ENCODE data around the gene ZNF605.

GRCh38 chr12:132921685-132922084, 34.4 kb downstream of the ZNF605 start:
- TF ChIP-seq CTCF (IDR thresholded peaks at IDR 0.05) (no peak), POLR2A (IDR thresholded peaks at IDR 0.05) (no peak)
